Right renal cortex interstitium (tissue), 3 donors: Measurements from ENCODE around the gene UBQLN1. TPM values are rescaled to one million over a fixed set of nuclear protein-coding genes. Genes with fewer than 3 reads are reported as not detected.
"Not testable (repeated sequence)": the region's sequence is repeated elsewhere in the genome, so short reads cannot be mapped to it uniquely, and the experiment has no call there.

Experiments
- DNase-seq, 3 donors: peaks; one replicate each; pipeline ENCODE4 v3.0.0-alpha.2; 2013; ENCODE audit warnings: low read depth in 3 of 3, low spot score in 2 of 3
- polyA plus RNA-seq, 3 donors: library from polyadenylated mRNA; unstranded; fragments of 120-200 nt; gene quantifications; one replicate each; pipeline ENCODE4 v1.2.1, GENCODE V29; 2013; ENCODE audit not compliant: insufficient read length in 3 of 3

UBQLN1 gene
- polyA plus RNA-seq, 3 donors, result 125 to 129 (median 129) TPM

DNA sequence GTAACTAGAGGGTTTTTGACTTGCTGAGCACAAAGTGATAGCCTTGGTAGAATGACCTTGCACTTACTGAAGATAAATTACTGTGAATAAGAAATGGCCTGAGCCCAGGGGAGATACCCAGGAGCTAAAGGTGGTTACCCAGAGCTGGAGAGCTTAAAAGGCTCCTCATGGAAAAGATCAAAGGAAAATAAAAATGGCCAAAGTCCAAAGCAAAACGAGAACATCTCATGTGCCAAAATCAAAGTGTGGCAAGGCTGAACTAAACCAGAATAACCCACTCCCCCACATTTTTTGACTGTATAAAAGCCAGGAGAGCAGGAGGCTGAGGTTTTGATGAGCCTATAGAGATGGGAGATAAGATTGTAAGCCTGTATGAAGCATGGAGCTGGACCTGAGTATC is 70.4 kb downstream of the UBQLN1 start:
- DNase-seq, result no peak

DNA sequence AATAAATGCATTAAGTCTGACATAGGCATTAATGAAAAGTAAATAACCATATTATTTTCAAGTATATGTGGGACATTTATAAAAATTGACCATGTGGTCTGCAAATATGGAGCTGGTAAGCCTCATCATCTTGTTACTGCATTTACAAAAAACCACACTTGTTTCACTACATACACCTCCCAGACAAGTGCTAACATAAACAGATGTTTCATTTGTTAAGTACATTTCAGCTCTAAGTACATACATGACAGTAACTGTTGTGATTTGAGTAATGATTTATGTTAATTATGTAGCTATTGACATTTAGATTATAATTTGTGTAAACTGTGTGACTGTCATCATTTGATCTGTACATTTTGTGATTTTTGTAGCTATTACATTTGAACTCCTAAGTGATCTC is 70.9 kb downstream of the UBQLN1 start:
- DNase-seq, result no peak

DNA sequence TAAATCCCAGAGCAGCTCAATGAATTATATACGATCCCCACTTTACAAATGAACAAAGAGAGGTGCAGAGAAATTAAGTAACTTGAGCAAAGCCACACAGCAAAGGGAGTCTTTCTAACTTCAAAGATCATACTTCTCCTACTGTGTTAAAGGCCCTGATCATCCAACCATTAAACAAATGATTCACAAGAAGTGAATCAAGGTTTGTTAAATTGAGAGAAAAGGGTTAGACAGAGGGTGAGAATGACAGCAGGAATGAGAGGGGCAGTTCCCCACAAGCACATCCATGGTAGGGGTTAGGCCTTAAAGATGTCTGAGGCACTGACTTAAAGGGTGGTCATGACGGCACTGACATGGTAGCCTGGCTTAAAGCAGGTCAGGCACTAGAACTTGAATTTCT is 74.1 kb downstream of the UBQLN1 start:
- no peak for DNase-seq

DNA sequence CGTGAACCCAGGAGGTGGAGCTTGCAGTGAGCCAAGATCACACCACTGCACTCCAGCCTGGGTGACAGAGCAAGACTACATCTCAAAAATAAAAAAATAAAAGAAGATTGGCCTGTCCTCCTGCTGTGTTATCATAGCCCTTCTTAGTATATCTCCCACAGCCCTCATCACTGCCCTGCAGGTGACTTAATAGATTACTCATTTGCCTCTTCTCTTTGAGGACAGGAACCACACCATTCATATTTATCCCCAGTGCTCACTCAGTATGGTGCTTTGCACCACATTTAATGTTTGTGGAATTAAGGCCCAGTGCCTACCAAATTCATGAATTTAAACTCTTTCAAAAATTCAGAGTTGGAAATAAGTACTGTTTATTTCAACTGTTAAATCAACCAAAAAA is 74.5 kb downstream of the UBQLN1 start:
- no peak for DNase-seq

DNA sequence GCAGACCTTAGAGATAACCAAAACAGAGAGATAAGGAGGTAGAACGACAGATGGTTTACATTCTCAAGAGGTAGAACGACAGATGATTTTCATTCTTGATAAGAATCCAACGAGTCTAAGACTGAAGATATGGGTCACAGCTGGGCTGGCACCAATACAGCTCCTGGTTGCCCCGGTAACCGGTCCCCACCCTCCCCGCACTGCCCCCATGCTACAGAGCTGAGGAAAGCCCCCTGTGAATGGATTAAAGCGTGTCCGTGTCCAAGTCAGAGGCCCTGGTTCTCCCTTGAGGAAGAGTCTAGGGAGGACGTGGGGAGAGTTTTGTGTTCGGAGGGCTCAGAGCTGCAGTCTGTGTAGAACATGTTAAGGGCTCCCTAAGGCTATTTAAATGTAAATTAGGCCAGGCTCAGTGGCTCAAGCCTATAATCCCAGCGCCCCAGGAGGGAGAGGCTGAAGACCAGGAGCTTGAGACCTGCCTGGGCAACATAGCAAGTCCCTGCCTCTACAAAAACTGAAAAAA is 76.8 kb downstream of the UBQLN1 start:
- no peak for DNase-seq

DNA sequence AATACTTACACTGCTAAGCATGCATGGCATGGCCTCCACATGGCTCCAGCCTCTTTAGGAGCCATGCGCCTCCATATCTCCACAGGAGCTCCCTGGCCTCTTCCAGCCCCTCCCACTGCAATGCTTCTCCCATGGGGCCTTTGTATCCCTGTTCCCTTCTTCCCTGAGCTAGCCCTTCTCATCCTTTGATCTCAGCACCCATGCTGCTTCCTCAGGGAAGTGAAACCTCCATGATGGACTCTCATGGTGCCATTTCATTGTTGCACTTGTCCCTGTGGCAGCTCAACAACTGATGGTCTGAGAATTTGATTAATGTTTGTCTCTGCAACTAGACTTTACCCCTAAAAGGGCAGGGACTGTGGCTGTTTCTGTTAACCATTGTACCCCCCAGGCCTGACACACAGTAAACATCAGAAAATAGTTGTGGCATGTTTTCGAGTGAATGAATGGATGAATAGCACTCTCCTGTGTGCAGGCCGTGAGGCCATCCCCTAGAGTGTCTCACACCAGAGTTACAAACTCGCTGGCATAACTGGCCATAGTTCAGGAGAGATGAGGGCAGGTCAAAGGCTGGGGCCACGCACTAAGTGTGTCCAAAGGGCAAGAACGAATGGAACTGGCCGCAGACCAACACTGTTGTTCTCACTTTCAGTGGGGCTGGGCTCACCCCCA is 78.2 kb downstream of the UBQLN1 start:
- no peak for DNase-seq

DNA sequence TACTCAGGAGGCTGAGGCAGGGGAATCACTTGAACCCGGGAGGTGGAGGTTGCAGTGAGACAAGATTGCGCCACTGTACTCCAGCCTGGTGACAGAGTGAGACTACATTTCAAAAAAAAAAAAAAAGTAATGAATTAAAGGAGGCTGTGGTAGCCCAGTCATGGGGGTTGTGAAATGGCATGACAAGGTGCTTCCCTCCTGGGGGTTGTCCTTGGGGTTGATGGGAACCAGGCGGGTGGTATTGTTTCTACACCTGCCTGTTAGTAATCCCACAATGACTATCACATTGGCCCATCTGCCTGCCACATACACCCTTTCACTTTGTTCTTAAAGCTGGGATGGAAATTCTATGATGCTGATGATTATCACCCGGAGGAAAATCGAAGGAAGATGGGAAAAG is 79.2 kb downstream of the UBQLN1 start:
- DNase-seq, result no peak

DNA sequence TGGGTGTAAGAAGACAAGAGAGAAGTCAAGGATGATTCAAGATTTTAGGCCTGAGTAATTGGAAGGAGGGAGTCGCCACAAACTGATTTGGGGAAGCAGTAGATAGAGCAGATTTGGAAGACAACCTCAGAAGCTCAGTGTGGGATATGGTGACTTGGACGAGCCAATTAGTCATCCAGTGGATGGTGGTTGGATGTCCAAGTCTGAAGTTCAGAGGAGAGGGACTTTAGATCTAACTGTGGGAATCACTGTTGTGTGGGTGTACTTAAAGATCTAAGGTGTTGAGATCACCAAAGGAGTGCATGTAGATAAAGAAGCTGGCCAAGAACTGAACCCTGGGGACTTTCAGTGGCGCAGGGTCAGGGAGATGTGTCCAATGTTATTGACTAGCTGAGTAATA is 82.6 kb downstream of the UBQLN1 start:
- no peak for DNase-seq

DNA sequence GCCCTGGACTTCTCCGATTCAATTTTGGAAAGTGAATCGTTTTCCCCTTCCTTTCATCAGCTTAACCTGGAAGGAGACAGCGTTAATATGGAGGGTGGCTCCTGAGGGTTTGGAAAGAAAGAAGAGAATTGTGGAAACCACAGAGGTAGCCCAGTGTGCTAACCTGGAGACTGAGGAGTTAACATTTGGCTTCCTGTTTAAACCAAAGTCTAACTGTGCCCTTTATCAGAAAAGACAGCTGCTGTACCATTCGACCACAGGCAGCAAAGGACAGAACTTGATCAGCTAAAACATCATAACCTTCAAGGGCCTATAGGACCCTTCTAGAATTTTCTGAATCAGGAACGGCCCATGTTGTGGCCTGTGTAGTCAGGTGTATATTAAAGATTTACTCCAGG is 84.1 kb downstream of the UBQLN1 start:
- no peak for DNase-seq

DNA sequence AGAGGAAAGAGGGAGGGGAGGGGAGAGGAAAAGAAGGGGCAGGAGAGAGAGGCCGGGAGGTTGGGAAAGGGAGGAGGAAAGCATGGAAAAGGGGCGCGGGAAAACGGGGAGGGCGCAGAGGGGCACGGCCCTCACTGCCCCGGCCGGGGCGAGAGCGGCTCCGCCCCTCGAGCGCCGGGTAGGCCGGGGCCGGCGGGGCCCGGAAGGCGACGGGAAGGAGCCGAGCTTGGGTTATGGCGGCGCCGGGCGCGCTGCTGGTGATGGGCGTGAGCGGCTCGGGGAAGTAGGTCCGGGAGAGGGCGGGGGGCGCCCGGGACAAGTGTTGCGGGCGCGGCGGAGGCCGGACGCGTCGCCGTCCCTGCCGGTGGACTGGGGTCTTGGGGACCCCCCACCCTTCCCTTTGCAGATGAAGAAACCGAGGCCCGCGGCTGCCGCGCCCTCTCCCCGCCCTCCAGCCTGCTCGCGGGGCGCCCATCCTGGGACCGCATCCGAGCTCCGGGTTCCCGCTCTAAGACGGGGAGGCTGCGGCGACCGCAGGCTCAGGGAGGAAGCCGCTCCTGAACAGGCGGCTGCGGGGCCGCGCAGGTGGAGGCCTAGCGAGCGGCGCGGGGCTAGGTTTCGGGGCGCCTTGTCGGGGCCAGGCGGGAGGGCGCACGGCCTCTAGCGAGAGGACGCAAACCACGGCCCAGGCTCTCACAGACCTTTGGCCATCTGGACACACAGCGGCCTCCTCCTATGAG is 84.6 kb downstream of the UBQLN1 start, which contains the start of gene IDNK:
TSS of gene IDNK (plus strand) at position 205 of the 740 bp plus-strand sequence. CDS start at position 234, 29 bp downstream.
- no peak for DNase-seq

DNA sequence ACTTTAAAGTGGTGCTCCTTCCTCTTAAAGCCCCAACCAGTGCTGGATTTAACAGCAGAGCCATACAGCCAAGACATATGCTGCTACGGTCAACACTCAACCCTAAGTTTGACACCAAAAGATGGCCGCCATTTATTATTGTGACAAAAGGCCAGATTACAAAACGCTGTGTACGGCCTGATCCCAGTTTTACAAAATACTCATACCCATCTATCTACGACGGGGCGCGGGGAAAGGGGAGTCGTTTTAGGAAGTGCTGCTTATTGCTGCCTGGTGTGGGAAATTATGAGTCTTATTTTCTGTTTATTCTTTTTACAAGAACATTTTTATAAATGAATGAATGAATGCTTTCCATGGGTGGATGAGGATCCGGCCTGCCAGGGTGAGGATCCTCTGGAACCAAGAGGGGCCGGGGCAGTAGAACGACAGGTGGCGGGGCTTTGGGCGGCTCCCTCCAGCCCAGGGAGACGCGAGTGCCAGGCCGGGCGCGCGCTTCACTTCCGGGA is 85.3 kb downstream of the UBQLN1 start:
- no peak for DNase-seq

DNA sequence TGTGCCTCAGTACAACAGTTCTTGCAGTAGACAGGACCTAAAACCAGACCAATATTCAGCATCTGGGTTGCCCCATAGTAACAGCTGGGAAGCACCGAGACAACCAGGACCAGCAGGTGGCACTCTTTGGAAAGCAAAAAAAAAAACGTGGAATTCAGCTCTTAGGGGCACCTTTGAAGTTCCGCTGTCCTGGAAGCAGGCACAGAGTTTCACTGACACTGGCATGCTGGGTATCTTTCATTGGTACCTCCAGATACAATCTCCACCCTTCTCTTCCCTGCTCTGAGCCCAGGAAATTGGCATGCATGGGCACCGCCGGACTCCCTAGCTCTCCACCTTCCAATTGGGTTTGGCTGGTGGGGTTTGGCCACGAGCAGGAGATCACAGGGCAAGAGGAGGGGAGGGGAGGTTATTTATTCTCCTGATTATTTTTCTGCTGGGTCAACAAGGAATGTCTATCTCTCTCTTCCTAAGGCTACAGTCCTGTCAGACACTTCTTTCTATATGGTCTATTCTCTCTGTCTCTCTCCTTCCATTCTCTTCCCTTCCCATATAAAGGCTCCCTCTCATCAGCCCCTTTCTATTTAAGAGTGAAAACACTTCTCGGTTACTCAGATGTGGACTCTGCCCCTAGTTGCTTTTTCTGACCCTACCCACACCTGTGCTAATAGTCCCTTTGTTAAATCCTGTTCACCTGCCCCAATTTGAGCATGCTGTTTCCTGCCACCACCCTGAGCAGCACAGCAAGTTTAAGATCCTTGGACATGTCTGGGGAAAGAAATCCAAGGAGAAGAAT is 86.7 kb downstream of the UBQLN1 start:
- no peak for DNase-seq

DNA sequence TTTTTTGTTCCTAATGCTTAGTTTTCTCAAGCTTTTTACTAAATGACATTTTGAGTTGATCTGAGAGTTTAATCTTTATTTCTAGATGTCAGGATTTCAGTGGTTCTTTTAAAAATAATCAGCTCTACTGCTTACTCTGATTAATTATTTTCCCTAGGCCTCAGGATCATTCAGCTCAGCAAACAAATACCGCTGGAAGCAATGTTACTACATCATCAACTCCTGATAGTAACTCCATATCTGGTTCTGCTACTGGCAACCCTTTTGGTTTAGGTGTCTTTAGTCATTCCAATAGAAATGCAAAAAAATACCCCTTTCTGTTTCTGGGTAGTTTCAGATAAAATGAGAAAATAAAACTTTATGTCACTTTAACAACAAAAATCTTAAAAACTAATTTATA is 90.5 kb downstream of the UBQLN1 start:
- no peak for DNase-seq

DNA sequence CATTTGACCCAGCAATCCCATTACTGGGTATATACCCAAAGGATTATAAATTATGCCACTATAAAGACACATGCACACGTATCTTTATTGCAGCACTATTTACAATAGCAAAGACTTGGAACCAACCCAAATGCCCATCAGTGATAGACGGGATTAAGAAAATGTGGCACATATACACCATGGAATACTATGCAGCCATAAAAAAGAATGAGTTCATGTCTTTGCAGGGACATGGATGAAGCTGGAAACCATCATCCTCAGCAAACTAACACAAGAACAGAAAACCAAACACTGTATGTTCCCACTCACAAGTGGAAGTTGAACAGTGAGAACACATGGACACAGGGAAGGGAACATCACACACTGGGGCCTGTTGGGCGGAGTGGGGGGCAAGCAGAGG is 94.5 kb downstream of the UBQLN1 start:
- DNase-seq, result not testable (repeated sequence)

Other genes with a start within 250 kb of the UBQLN1 start
- 10 to 100 TPM; 22.8 to 27.0 (median 26.8) TPM for gene FRMD3, start 169.6 kb downstream of the UBQLN1 start, polyA plus RNA-seq
- gene IDNK, start 84.8 kb downstream of the UBQLN1 start, polyA plus RNA-seq, result 10 to 100 TPM; 12.3 to 17.2 (median 13.8) TPM
- gene GKAP1, start 109.8 kb upstream of the UBQLN1 start, polyA plus RNA-seq, result 10 to 100 TPM; 17.5 to 18.8 (median 18.4) TPM
- 10 to 100 TPM; 19.7 to 22.1 (median 21.4) TPM for gene KIF27, start 213.5 kb upstream of the UBQLN1 start, polyA plus RNA-seq